Activated CD8-positive, alpha-beta memory T cell treated with anti-CD3 and anti-CD28 coated beads for 48 hours (primary cell): ENCODE measurements around the gene SMAD9.

ENCODE experiments used
- DNase-seq, 3 experiments: peaks; one replicate each; pipeline ENCODE4 v3.0.0-alpha.2; 2020; ENCODE audit warnings: low read depth in 2 of 3, low spot score in 2 of 3

The SMAD9 gene

GRCh38 chr13:36818804-36819738 lies 101.0 kb downstream of the SMAD9 start, which contains the start of gene RFXAP:
RFXAP (plus strand) TSS chr13:36819222; CDS start chr13:36819358, 136 bp downstream.
- DNase-seq = peak; percentile 76 to 87 (median 83)

- no peak for DNase-seq
Measured at GRCh38 chr13:36817996-36818803, 101.8 kb downstream of the SMAD9 start.

- no peak for DNase-seq
Measured at GRCh38 chr13:36815062-36815461, 105.0 kb downstream of the SMAD9 start.

GRCh38 chr13:36814465-36814864 lies 105.6 kb downstream of the SMAD9 start:
- no peak for DNase-seq

GRCh38 chr13:36813225-36813624 lies 106.8 kb downstream of the SMAD9 start:
- DNase-seq = no peak

- no peak for DNase-seq
Measured at GRCh38 chr13:36807616-36808015, 112.4 kb downstream of the SMAD9 start.

- DNase-seq = no peak
Measured at GRCh38 chr13:36806102-36806501, 113.9 kb downstream of the SMAD9 start.

GRCh38 chr13:36804588-36804987 lies 115.5 kb downstream of the SMAD9 start:
- no peak for DNase-seq

- no peak for DNase-seq
Measured at GRCh38 chr13:36801035-36801434, 119.0 kb downstream of the SMAD9 start.

GRCh38 chr13:36796052-36796451 lies 124.0 kb downstream of the SMAD9 start:
- no peak for DNase-seq

- no peak for DNase-seq
Measured at GRCh38 chr13:36795463-36795862, 124.6 kb downstream of the SMAD9 start.
